Kidney epithelial cell (primary cell): ENCODE measurements around the gene ZNF557. TPM values are rescaled to one million over a fixed set of nuclear protein-coding genes. Genes with fewer than 3 reads are reported as not detected.

ENCODE experiments used
- DNase-seq: peaks from one replicate; pipeline ENCODE4 v3.0.0-alpha.2; 2010; ENCODE audit warnings: low read depth
- H3K27me3 ChIP-seq: 2 replicates; pipeline ENCODE4 v1.6.0; 2011; ENCODE audit warnings: low read length; ENCODE audit not compliant: control insufficient read depth, insufficient read depth
- H3K36me3 ChIP-seq: 2 replicates; pipeline ENCODE4 v1.5.1; 2011; ENCODE audit warnings: low read length; ENCODE audit not compliant: control insufficient read depth, insufficient read depth
- H3K4me3 ChIP-seq: 2 replicates; pipeline ENCODE4 v1.5.1; 2011; ENCODE audit warnings: low read depth, mild to moderate bottlenecking, control low read depth, low read length
- CTCF ChIP-seq: IDR thresholded peaks from 2 replicates; pipeline ENCODE4 v1.5.1; 2011; ENCODE audit warnings: mild to moderate bottlenecking, moderate library complexity, low read length, control low read depth, inconsistent platforms; ENCODE audit not compliant: insufficient read depth, poor library complexity, severe bottlenecking
- total RNA-seq: library from RNA; depleted of rRNA; stranded (reverse); fragments of >200 nt; gene quantifications from 2 replicates; pipeline ENCODE4 v1.2.3, GENCODE V29; 2015

ZNF557 gene
- total RNA-seq, 1 donor from 2014 or later: 10.9 TPM

- no peaks in the 10 kb centered on the region for H3K36me3 ChIP-seq
- TF ChIP-seq CTCF: no peak
- DNase-seq: no peak
Observed at GRCh38 chr19:7101498-7102253, 32.2 kb downstream of the ZNF557 start.

GRCh38 chr19:7104747-7105447 lies 35.4 kb downstream of the ZNF557 start:
- Histone ChIP-seq H3K4me3 (no peak overlapping the region), H3K36me3 (no peaks in the 10 kb centered on the region), H3K27me3 (no peaks in the 10 kb centered on the region)
- TF ChIP-seq CTCF: no peak
- no peak for DNase-seq

More at GRCh38 chr19:7101498-7102253, 32.2 kb downstream of the ZNF557 start:
- Histone ChIP-seq H3K27me3 (no peaks in the 10 kb centered on the region), H3K4me3 (no peak overlapping the region)

- Histone ChIP-seq H3K36me3 (no peaks in the 10 kb centered on the region), H3K4me3 (no peak overlapping the region), H3K27me3 (no peaks in the 10 kb centered on the region)
- TF ChIP-seq CTCF: no peak
- DNase-seq: no peak
Observed at GRCh38 chr19:7106711-7107657, 37.5 kb downstream of the ZNF557 start.

- H3K4me3 ChIP-seq: no peak overlapping the region
- no peaks in the 10 kb centered on the region for H3K36me3 ChIP-seq
- no peak for TF ChIP-seq CTCF
- no peak for DNase-seq
- no peaks in the 10 kb centered on the region for H3K27me3 ChIP-seq
Observed at GRCh38 chr19:7109678-7110289, 40.3 kb downstream of the ZNF557 start.

- TF ChIP-seq CTCF: no peak
- no peaks in the 10 kb centered on the region for H3K27me3 ChIP-seq
- DNase-seq: no peak
- no peak overlapping the region for H3K4me3 ChIP-seq
- H3K36me3 ChIP-seq: no peaks in the 10 kb centered on the region
Observed at GRCh38 chr19:7112675-7113074, 43.2 kb downstream of the ZNF557 start.
